Astrocyte (in vitro differentiated cells and primary cell): Measurements from ENCODE around the gene PLCL1. TPM values are rescaled to one million over a fixed set of nuclear protein-coding genes. Genes with fewer than 3 reads are reported as not detected.

Experiments
- DNase-seq: peaks from one replicate; pipeline ENCODE4 v3.0.0-alpha.2; 2010; ENCODE audit warnings: low read depth
- FAIRE-seq: peaks from 2 replicates; lab custom pipeline; 2011; peaks lifted over from hg19 to GRCh38; lab: Jason Lieb, UNC
- H2AFZ ChIP-seq: 2 replicates; pipeline ENCODE4 v1.6.0; 2012; ENCODE audit warnings: low read depth, low read length, inconsistent platforms
- H3K27ac ChIP-seq: 2 replicates; pipeline ENCODE4 v1.5.1; 2011; ENCODE audit warnings: low read depth, low read length, inconsistent platforms
- H3K27me3 ChIP-seq: 2 replicates; pipeline ENCODE4 v1.6.0; 2011; ENCODE audit warnings: low read length, inconsistent platforms; ENCODE audit not compliant: insufficient read depth
- H3K36me3 ChIP-seq: 2 replicates; pipeline ENCODE4 v1.5.1; 2011; ENCODE audit warnings: low read length, inconsistent platforms; ENCODE audit not compliant: insufficient read depth
- H3K4me1 ChIP-seq: 2 replicates; pipeline ENCODE4 v1.5.1; 2011; ENCODE audit warnings: low read length, inconsistent platforms; ENCODE audit not compliant: insufficient read depth
- H3K4me2 ChIP-seq: 2 replicates; pipeline ENCODE4 v1.6.0; 2012; ENCODE audit warnings: low read length, inconsistent platforms
- H3K4me3 ChIP-seq: 2 replicates; pipeline ENCODE4 v1.5.1; 2011; ENCODE audit warnings: low read depth, mild to moderate bottlenecking, low read length, inconsistent platforms; ENCODE audit not compliant: insufficient read depth
- H3K79me2 ChIP-seq: 2 replicates; pipeline ENCODE4 v1.6.0; 2012; ENCODE audit warnings: mild to moderate bottlenecking, low read length, inconsistent platforms; ENCODE audit not compliant: insufficient read depth
- H3K9ac ChIP-seq: 2 replicates; pipeline ENCODE4 v1.6.0; 2012; ENCODE audit warnings: mild to moderate bottlenecking, low read length, inconsistent platforms
- H3K9me3 ChIP-seq: 2 replicates; pipeline ENCODE4 v1.5.1; 2012; ENCODE audit warnings: low read depth, mild to moderate bottlenecking, low read length, inconsistent platforms; ENCODE audit not compliant: insufficient read depth
- H4K20me1 ChIP-seq: 2 replicates; pipeline ENCODE4 v1.6.0; 2012; ENCODE audit warnings: low read length, inconsistent platforms; ENCODE audit not compliant: insufficient read depth
- H3K27ac Mint-ChIP-seq: one replicate; pipeline ENCODE4 v1.8.0; 2021; ENCODE audit warnings: mild to moderate bottlenecking, mixed read lengths; ENCODE audit not compliant: unreplicated experiment
- H3K27me3 Mint-ChIP-seq: one replicate; pipeline ENCODE4 v1.8.0; 2021; ENCODE audit warnings: low read depth, mixed read lengths; ENCODE audit not compliant: unreplicated experiment
- H3K36me3 Mint-ChIP-seq: one replicate; pipeline ENCODE4 v1.8.0; 2021; ENCODE audit warnings: low read depth, mixed read lengths; ENCODE audit not compliant: unreplicated experiment
- H3K4me1 Mint-ChIP-seq: one replicate; pipeline ENCODE4 v1.8.0; 2021; ENCODE audit warnings: low read depth, mixed read lengths; ENCODE audit not compliant: unreplicated experiment
- H3K4me3 Mint-ChIP-seq: one replicate; pipeline ENCODE4 v1.8.0; 2021; ENCODE audit warnings: mild to moderate bottlenecking, moderate library complexity, mixed read lengths; ENCODE audit not compliant: unreplicated experiment
- H3K9me3 Mint-ChIP-seq: one replicate; pipeline ENCODE4 v1.8.0; 2021; ENCODE audit warnings: mild to moderate bottlenecking, mixed read lengths; ENCODE audit not compliant: unreplicated experiment
- EZH2 ChIP-seq: IDR thresholded peaks from 2 replicates; pipeline ENCODE4 v1.6.1; 2012; ENCODE audit warnings: mild to moderate bottlenecking, low read length, inconsistent platforms; ENCODE audit not compliant: insufficient read depth
- total RNA-seq: library from RNA; stranded (reverse); gene quantifications from 2 replicates; pipeline ENCODE4 v1.2.1, GENCODE V29; 2021
- TF ChIP-seq, protein P1 (sequence below): IDR thresholded peaks from 2 replicates; pipeline ENCODE4 v1.5.1; 2011; ENCODE audit warnings: low read depth, mild to moderate bottlenecking, inconsistent platforms, low read length, moderate library complexity; ENCODE audit not compliant: insufficient read depth

PLCL1 gene
- total RNA-seq, 1 donor from 2014 or later: 0.84 TPM

DNA sequence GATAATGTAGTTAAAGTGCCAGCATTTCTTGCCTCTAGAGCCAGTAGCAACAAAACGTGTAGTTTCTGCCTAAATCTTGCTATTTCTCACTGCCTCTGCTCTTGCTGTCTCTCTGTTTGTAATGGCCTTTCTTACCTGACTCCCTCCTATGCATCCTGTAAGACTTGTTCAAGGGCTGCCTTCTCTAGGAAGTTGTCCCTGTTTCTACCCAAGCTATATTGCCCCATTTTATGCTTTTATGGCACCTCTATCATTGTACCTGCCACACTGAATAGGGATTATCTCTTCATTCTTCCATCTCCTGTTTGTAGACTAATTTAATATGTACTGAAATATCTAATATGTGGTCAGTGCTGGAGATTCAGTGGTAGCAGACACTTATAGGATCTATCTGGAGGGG lies 49.2 kb downstream of the PLCL1 start:
- peaks cover 2% of the 10 kb centered on the region for H3K27me3 ChIP-seq
- H3K4me3 ChIP-seq: no peak overlapping the region
- no peaks in the 10 kb centered on the region for H3K4me1 ChIP-seq
- Mint-ChIP-seq H3K9me3 (no peaks in the 10 kb centered on the region), H3K4me1 (peaks cover 4% of the 10 kb centered on the region), H3K4me3 (no peak overlapping the region), H3K27ac (no peak overlapping the region), H3K36me3 (no peaks in the 10 kb centered on the region), H3K27me3 (peaks cover 3% of the 10 kb centered on the region)
- DNase-seq: no peak
- no peak for TF ChIP-seq EZH2
- TF ChIP-seq, protein P1, sequence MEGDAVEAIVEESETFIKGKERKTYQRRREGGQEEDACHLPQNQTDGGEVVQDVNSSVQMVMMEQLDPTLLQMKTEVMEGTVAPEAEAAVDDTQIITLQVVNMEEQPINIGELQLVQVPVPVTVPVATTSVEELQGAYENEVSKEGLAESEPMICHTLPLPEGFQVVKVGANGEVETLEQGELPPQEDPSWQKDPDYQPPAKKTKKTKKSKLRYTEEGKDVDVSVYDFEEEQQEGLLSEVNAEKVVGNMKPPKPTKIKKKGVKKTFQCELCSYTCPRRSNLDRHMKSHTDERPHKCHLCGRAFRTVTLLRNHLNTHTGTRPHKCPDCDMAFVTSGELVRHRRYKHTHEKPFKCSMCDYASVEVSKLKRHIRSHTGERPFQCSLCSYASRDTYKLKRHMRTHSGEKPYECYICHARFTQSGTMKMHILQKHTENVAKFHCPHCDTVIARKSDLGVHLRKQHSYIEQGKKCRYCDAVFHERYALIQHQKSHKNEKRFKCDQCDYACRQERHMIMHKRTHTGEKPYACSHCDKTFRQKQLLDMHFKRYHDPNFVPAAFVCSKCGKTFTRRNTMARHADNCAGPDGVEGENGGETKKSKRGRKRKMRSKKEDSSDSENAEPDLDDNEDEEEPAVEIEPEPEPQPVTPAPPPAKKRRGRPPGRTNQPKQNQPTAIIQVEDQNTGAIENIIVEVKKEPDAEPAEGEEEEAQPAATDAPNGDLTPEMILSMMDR: no peak
- no peak overlapping the region for H2AFZ ChIP-seq
- no peaks in the 10 kb centered on the region for H3K79me2 ChIP-seq
- FAIRE-seq: no peak
- no peak overlapping the region for H3K27ac ChIP-seq
- H3K9me3 ChIP-seq: no peaks in the 10 kb centered on the region
- no peak overlapping the region for H3K9ac ChIP-seq
- H4K20me1 ChIP-seq: no peaks in the 10 kb centered on the region
- H3K4me2 ChIP-seq: no peak overlapping the region
- H3K36me3 ChIP-seq: no peaks in the 10 kb centered on the region

- no peak overlapping the region for H3K4me3 ChIP-seq
- H3K27ac ChIP-seq: no peak overlapping the region
- no peaks in the 10 kb centered on the region for H3K9me3 ChIP-seq
- peaks cover 9% of the 10 kb centered on the region for H3K4me1 Mint-ChIP-seq
- no peaks in the 10 kb centered on the region for H3K36me3 Mint-ChIP-seq
- TF ChIP-seq, protein P1: no peak
- TF ChIP-seq EZH2: no peak
- H3K79me2 ChIP-seq: no peaks in the 10 kb centered on the region
- H3K27me3 Mint-ChIP-seq: peaks cover 3% of the 10 kb centered on the region
- FAIRE-seq (no peak), DNase-seq (peak; percentile 9)
- H3K4me2 ChIP-seq: no peak overlapping the region
- no peaks in the 10 kb centered on the region for H3K27me3 ChIP-seq
- no peak overlapping the region for H2AFZ ChIP-seq
- no peaks in the 10 kb centered on the region for H3K36me3 ChIP-seq
- no peaks in the 10 kb centered on the region for H3K9me3 Mint-ChIP-seq
- H4K20me1 ChIP-seq: no peaks in the 10 kb centered on the region
- no peaks in the 10 kb centered on the region for H3K4me1 ChIP-seq
- H3K9ac ChIP-seq: no peak overlapping the region
- H3K4me3 Mint-ChIP-seq: no peak overlapping the region
- H3K27ac Mint-ChIP-seq: no peak overlapping the region
These were observed 53.2 kb downstream of the PLCL1 start for GRCh38 chr2:197857476-197858107.

GRCh38 chr2:197858607-197859140 lies 54.3 kb downstream of the PLCL1 start:
- DNase-seq (no peak), FAIRE-seq (no peak)
- Mint-ChIP-seq H3K36me3 (no peaks in the 10 kb centered on the region), H3K9me3 (no peaks in the 10 kb centered on the region), H3K4me3 (no peak overlapping the region), H3K27me3 (peaks cover 3% of the 10 kb centered on the region), H3K4me1 (peaks cover 10% of the 10 kb centered on the region), H3K27ac (no peak overlapping the region)
- no peak overlapping the region for H3K9ac ChIP-seq
- no peaks in the 10 kb centered on the region for H3K79me2 ChIP-seq
- no peak overlapping the region for H3K4me3 ChIP-seq
- no peaks in the 10 kb centered on the region for H3K36me3 ChIP-seq
- H3K27me3 ChIP-seq: no peaks in the 10 kb centered on the region
- no peak for TF ChIP-seq EZH2
- no peak overlapping the region for H3K27ac ChIP-seq
- H3K9me3 ChIP-seq: no peaks in the 10 kb centered on the region
- no peaks in the 10 kb centered on the region for H4K20me1 ChIP-seq
- H3K4me1 ChIP-seq: no peaks in the 10 kb centered on the region
- H3K4me2 ChIP-seq: no peak overlapping the region
- no peak overlapping the region for H2AFZ ChIP-seq
